Frontal cortex (tissue), 4 donors: ENCODE results near the gene FKBP5. TPM values are rescaled to one million over a fixed set of nuclear protein-coding genes. Genes with fewer than 3 reads are reported as not detected.
"Not testable (repeated sequence)": the region's sequence is repeated elsewhere in the genome, so short reads cannot be mapped to it uniquely, and the experiment has no call there.

Experiments used
- DNase-seq, 2 donors: peaks; one replicate each; pipeline ENCODE4 v3.0.0; 2012; ENCODE audit warnings: low spot score in 2 of 2
- FAIRE-seq: peaks from 2 replicates; lab custom pipeline; 2012; peaks lifted over from hg19 to GRCh38; lab: Jason Lieb, UNC
- total RNA-seq: library from RNA; depleted of rRNA; stranded (reverse); fragments of >200 nt; gene quantifications from one replicate; pipeline ENCODE4 v1.2.3, GENCODE V29; 2014
- donor health status: control.
- donor health status: control.
- donor health status: control.

The FKBP5 gene
- total RNA-seq, 1 donor from 2014 or later, result 3.3 TPM

DNA sequence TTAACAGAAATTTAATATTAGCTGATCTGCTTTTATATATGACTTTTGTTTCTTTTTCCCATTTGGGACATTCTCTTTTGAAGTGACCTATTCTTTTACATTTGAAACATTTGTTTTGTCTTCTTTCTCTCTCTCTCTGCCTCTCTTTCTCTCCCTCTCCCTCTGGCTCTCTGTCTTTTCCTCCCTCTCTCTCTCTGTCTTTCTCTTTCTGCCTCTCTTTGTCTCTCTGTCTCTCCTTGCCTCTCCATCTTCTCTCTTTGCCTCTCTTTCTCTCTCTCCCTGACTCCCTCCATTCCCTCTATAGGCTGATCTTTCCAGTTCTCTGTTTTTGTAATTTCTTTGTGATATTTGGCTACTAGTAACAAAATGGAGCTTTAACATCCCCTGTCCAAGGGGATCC lies 124.0 kb downstream of the FKBP5 start:
- DNase-seq (no peak), FAIRE-seq (no peak)

DNA sequence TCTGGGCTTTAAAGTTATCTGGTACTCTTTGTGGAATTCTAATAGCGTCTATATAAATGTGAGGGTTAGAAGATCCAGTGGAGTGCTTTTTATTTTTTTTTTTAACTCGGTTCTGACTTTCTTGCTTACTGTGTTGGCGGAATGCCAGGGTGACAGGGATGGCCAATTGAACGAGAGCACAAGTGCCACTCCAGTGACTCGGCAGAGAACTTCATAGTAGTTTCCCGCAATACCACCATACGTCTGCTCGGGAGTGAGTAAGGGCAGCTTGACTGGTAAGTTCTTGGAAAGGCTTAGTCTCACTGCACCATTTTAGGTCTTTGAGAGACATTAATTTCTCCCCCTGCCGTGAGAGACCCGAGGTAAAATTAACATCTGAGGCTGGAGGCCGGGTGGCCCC lies 126.7 kb downstream of the FKBP5 start:
- DNase-seq (no peak), FAIRE-seq (no peak)

DNA sequence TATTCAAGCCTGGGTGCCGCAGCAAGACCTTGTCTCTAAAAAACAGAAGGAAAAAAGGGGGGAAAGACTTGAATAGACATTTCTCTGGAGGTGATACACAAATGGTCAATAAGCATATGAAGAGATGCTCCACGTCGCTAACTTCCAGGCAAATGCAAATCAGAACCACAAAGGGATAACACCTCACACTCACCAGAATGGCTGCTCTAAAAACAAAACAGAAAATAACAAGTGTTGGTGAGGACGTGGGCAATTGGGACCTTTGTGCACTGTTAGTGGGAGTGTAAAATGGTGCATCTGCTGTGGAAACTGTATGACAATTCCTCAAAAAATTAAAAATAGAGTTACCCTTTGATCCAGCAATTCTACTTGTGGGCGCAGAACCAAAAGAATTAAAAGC lies 127.6 kb downstream of the FKBP5 start:
- no peak for FAIRE-seq
- DNase-seq, result no peak

DNA sequence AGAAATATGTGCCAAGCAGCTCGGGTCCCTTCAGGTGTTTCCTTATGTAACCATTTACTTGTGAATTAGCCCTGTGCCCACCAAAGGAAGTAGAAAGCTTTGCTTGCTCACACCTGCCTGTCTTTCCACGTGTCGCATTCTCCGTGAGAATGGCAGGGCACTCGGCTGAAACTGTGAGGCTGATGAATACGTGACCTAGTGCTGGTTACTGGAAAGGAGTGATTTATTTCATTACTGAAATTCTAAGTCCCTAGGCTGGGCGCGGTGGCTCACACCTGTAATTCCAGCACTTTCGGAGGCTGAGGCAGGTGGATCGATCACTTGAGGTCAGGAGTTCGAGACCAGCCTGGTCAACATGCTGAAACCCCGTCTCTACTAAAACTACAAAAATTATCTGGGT lies 130.1 kb downstream of the FKBP5 start:
- DNase-seq, result no peak
- no peak for FAIRE-seq

DNA sequence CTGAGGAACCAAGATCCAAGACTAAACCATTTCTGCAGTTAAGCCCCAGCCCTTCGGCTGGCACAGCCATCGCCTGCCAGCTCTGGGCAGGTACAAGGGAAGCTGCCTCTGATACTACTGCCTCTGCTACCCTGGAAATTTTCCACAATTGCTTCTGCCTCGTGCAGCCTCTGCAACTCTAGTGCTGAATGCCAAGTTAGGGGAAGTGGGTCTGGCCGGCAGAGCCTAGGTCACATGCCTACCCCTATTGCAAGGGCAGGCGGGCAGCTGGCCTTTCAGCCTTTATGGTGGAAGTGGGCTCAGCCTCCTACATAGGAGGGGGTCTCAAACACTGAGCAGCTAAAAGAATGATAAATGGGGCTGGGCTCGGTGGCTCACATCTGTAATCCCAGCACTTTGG lies 131.5 kb downstream of the FKBP5 start:
- no peak for DNase-seq
- FAIRE-seq, result no peak

DNA sequence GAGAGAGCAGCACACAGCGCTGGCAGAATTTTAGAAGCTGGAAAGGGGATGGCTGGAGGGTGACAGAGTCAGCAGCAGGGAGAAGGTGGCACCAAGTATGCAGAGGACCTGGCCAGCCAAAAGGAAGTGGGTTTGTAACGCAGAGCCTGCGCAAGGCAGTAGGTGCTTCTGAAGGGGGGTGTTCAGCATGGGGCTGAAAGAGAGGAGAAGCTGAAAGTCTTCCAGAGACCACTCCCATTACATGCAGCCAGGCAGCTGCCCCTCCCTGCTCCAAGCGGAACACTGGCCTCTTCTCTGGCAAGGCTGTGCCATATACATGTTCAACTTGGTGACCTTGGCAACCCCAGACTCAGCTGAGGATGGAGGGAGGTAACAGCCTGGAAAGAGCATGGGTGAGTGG lies 133.9 kb downstream of the FKBP5 start:
- no peak for DNase-seq
- FAIRE-seq, result no peak

DNA sequence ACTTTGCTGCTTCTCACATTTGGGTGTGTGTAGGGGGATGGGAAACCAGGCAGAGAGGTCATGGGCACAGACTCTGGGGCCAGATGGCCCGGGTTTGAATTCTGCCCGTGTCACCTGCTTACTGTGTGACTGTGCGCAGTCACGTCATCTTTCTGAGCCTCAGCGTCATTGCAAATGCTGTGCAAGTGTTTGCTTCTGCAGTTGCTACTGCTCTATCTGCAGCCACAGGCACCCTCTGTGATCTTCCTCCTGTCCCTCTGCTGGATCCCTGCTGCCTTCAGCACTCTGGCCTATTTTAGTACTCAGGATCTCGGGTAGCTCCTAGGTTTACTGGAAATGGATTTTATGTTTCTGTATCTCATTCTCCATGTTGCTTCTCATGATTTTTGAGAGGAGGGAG lies 135.4 kb downstream of the FKBP5 start:
- no peak for FAIRE-seq
- DNase-seq, result no peak

DNA sequence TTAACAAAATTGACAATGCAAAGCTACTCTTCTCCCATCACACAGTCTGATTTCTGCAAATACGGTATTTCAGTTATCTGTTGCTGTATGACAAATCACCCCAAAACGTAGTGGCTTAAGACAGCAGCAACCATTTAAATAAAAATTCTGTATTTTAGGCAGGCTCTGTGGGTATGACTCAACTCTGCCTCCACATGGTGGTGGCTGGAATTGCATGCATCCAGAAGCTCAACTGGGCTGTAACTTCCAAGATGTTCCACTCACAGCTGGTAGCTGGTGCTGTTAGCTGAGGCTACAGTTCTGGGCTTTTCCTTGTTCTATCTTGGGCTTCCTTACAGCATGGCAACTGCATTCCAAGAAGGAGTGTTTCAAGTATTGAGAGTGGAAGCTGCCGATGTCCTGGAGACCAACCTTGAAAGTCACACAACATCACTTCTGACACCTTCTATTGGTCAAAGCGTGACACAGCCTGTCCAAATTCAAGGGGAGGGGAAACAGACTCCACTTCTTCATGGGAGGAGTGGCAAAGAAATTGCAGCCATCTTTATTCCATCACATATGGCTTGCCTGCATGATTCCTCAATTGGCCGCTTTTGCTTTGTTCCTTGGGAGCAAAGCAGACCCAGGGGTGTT lies 136.3 kb downstream of the FKBP5 start:
- FAIRE-seq, result no peak
- no peak for DNase-seq

DNA sequence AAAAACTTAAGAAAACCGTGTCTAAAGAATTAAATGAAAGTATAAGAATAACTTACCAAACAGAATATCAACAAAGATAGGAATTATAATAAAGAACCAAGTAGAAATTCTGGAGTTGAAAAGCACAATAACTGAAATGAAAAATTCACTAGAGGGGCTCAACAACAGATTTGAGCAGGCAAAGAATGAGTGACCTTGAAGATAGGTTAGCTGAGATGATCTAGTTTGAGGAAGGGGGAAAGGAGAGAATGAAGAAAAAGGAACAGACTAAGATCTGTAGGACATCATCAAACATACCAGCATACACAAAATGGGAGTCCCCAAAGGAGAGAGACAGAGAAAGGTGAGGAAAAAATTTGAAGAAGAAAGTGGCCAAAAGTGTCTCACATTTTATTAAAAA lies 138.3 kb downstream of the FKBP5 start:
- DNase-seq, result no peak
- no peak for FAIRE-seq

DNA sequence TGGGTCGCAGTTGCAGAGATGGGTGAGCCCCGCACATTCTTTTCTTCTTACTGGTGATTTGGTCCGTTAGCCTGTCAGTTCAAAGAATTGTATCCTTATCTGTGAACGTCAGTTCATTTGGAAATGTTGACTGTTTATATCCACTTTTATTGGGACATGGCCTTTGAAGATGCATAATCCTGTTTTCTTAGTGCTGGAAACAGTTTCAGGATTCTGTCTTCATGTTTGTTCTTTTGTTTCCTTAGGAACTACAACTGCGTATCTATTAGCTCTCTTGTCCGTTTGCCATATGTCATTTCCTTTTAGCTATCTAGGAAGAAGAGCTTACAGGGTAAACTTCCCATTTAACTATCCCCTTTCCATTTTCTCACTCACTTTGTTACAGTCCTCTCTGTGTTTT lies 141.0 kb downstream of the FKBP5 start:
- DNase-seq, result no peak
- FAIRE-seq, result no peak

DNA sequence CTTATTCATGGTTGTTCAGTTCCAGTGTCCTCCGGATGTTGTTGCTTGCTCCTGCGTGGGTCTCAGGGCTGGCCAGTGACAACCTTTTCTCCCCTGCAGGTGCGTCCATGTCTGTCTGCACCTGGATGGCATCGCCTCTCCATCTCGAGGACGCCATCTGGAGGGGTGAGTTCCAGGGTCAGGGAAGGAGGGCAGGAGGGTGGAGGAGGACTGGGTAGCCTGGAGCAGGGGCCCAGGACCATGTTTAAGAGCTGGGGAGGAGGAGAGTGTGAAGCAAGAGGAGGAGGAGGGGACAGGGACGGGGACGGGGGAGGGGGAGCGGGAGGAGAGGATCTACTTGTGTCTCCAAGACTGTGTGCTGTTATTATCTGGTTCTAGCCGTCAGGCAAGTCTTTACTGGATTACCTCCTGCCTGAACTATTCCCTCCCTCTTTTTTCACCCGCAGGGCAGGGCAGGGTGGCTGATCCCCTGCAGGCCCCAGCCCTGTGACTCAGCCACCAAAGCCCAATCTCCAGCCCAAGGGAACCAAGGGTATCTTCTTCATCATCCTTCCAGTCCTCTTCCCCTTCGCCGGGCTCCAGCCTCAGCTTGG lies 143.8 kb downstream of the FKBP5 start:
- DNase-seq (no peak), FAIRE-seq (no peak)

DNA sequence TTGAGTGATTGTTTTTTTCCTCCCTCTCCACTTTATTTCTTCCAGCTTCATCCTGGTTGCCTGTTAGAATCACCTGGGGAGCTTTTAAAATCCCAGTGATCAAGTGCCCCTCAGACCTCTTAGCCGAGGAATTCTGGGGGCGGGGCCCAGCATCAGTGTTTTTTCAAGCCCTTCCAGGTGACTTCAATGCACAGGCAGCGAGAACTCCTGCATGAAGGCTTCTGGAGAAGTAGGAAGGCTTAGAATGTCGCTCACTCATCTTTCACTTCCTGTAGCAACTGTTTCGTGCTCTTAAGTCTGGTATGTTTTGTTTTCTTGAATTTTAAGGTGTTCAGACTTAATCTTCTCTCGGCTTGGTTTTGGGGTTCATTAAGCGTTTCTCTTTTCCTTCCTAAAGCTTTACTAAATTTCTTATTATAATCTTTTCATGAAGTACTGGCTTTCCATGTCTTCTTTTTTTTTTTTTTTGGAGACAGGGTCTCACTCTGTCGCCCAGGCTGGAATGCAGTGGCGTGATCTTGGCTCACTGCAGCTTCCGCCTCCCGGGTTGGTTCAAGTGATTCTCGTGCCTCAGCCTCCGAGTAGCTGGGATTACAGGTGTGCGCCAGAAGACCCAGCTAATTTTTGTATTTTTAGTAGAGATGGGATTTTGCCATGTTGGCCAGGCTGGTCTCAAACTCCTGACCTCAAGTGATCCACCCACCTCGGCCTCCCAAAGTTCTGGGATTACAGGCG lies 145.1 kb downstream of the FKBP5 start:
- DNase-seq (no peak), FAIRE-seq (no peak)

DNA sequence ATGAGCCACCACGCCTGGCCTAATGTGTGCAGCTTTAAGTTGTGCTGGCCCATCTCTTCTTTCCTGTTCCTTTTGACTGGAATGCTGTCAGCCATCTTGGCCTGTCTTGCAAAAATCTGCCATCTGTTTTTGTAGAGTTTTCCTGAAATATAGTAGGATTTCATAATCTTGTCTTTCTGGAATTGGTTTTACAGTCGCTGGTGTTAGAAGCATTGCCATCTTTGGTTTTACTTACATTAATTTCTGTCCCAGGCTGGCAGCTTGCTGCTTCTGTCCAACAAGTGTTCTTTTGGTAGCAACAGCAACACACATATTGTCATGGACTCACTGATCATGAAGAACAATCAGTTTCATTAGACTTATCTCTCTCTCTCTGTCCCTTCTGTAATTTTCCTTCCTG lies 146.9 kb downstream of the FKBP5 start:
- no peak for FAIRE-seq
- no peak for DNase-seq

DNA sequence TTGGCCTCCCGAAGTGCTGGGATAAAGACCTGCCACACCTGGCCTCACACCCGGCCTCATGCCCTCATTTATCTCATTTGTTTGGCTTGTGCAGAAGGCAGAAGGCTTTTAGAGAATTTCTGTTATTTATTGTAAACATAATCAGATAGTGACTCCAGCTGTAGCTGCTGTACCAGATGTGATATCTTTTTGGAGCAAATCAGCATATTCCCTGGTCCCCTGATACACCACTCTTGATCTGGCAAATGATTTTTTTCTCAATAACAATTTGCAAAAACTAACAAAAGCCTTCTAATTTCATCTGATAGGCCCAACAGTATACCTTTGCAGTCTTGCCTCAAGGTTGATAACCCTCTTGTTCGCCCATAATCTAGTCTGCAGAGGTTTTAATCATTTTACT lies 149.5 kb downstream of the FKBP5 start:
- FAIRE-seq, result no peak
- DNase-seq, result no peak

DNA sequence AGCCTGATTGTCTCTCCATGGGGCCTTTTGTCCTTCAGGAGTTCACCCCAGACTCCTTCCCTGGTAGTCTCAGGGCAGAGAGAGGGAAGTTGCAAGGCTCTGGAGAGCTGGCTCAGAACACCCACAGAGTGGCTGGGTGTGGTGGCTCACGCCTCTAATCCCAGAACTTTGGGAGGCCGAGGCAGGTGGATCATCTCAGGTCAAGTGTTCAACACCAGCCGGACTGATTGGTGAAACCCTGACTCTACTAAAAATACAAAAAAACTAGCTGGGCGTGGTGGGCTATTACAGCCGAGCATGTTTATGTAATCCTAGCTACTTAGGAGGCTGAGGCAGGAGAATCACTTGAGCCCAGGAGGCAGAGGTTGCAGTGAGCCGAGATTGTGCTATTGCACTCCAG lies 152.9 kb downstream of the FKBP5 start:
- not testable (repeated sequence) for FAIRE-seq, DNase-seq

DNA sequence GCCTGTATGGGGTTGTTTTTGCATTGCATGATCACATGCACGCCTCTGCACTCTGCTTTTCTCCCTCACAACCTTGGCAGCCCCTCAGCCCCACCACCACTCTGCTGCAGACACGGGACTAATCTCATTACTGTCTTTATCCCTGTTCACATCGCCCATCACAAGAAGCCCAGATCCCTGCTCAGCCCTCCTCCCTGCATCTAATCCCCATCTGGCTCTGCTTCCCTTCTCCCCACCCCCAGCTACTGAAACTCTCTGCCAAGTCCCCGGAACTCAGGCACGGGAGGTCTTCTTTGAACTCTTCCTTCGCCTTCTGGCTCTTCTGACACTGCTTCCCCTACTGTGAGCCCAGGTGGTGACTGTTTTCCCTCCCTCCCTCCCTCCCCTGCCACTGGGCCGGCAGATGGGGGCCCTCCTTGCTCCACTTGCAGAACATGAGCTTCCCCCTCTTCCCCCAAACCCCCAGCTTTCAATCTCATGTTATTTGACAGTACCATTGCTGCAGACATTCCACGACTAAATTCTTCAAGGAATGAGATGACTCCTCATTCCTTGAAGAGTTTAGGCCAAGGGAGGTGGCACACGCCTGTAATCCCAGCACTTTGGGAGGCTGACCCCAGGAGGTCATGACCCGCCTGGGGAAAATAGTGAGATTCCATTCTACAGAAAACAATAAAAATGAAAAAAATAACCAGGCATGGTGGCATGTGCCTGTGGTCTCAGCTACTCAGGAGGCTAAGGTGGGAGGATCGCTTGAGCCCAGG lies 154.1 kb downstream of the FKBP5 start:
- no peak for FAIRE-seq

DNA sequence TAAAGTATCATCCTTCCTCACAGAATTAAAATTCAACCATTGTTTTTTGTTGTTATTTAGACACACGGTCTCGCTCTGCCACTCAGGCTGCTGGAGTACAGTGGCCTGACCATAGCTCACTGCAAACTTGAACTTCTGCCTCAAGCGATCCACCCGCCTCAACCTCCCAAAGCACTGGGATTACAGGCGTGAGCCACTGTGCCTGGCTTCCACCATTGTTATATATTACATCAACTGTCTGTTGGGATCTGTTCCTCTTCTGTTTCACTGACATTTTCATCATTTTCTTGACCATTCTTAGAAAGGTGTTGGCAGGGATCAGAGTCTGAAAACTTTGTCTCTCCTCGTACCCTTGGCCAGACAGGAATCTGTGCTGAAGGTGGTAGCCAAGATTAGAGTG lies 154.7 kb downstream of the FKBP5 start:
- no peak for DNase-seq
- FAIRE-seq, result no peak

More for the DNA sequence above, 154.1 kb downstream of the FKBP5 start:
- no peak for DNase-seq

DNA sequence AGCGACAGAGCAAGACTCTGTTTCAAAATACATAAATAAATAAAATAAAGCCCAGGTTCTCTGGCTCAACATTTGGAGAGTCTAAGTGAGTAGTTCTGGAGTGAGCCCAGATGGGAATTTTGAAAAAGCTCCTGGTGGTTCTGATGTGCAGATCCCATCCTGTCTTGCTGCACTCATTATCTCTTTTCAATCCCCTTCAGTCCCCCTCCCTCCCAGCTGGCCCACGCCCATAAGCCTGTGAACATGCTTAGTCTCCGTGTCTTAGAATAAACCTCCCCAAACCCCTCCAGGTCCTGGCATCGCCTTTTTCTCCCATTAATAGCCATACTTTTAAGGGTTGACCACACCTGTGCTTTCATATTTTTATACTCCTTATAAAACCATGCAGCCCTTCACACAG lies 156.6 kb downstream of the FKBP5 start:
- FAIRE-seq, result no peak

DNA sequence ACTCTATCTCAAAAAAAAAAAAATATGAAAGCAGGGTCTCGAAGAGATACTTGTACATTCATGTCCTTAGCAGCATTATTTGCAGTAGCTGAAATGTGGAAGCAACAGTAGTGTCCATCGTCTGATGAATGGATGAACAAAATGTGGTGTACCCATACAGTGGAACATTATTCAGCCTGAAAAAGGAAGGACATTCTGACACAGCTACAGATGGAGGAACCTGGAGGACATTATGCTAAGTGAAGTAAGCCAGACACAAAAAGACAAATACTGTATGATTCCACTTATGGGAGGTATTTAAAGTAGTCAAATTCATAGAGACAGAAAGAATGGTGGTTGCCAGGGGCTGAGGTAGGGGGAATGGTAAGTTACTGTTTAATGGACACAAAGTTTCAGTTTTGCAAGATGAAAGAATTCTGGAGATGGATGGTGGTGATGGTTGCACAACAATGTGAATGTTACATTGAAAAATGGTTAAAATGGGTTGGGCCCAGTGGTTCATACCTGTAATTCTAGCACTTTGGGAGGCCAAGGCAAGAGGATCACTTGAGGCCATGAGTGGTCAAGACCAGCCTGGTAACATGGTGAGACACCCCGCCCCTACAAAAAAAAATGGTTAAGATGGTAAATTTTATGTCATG lies 164.2 kb downstream of the FKBP5 start:
- FAIRE-seq (no peak), DNase-seq (no peak)

More for the DNA sequence above, 156.6 kb downstream of the FKBP5 start:
- no peak for DNase-seq
